Caco-2 (cell line): ENCODE measurements around the gene LEO1. TPM values are rescaled to one million over a fixed set of nuclear protein-coding genes. Genes with fewer than 3 reads are reported as not detected.
A peak's percentile ranks its signal among the peaks of the same experiment; 100 is the strongest.

Experiments
- BruUV-seq: library from RNA; stranded (reverse); fragments of 400-500 nt; replicated peaks from 2 replicates; lab custom pipeline; 2021; lab: Mats Ljungman, UMichigan
- CTCF ChIA-PET: fragments of 300-600 bp; sonication (Branson Sonifier 250); formaldehyde crosslinking; loops from one replicate; lab custom pipeline; 2022; ENCODE audit warnings: antibody characterized with exemption; lab: Charles Lee
- POLR2A ChIA-PET: fragments of 300-600 bp; sonication (Branson Sonifier 250); formaldehyde crosslinking; loops from one replicate; lab custom pipeline; 2022; ENCODE audit warnings: antibody characterized with exemption; lab: Charles Lee
- DNase-seq, 2 experiments: peaks; one replicate each; pipeline versions ENCODE4 v3.0.0 to v3.0.0-alpha.2; 2020 to 2022
- H3K27me3 ChIP-seq: replicated peaks from 2 replicates; pipeline ENCODE4 v1.6.0; 2011; ENCODE audit warnings: low read length; ENCODE audit not compliant: control insufficient read depth, insufficient read depth
- H3K36me3 ChIP-seq: 2 replicates; pipeline ENCODE4 v1.5.1; 2011; ENCODE audit warnings: low read length; ENCODE audit not compliant: control insufficient read depth, insufficient read depth
- H3K4me1 ChIP-seq: fragments of 250-450 bp; sonication (Bioruptor Pico); 2 replicates; pipeline ENCODE4 v1.5.1; 2020; ENCODE audit warnings: mild to moderate bottlenecking
- H3K4me3 ChIP-seq: 2 replicates; pipeline ENCODE4 v1.5.1; 2011; ENCODE audit warnings: low read depth, mild to moderate bottlenecking, control low read depth, low read length
- H3K9me3 ChIP-seq: fragments of 250-450 bp; sonication (Bioruptor Pico); 2 replicates; pipeline ENCODE4 v1.5.1; 2020; ENCODE audit warnings: mild to moderate bottlenecking, moderate library complexity
- H3K27ac Mint-ChIP-seq: one replicate; pipeline ENCODE4 v1.8.0; 2022; ENCODE audit warnings: mixed read lengths; ENCODE audit not compliant: unreplicated experiment
- H3K27me3 Mint-ChIP-seq: one replicate; pipeline ENCODE4 v1.8.0; 2022; ENCODE audit warnings: mixed read lengths; ENCODE audit not compliant: insufficient read depth, unreplicated experiment
- H3K36me3 Mint-ChIP-seq: one replicate; pipeline ENCODE4 v1.8.0; 2022; ENCODE audit warnings: mild to moderate bottlenecking, mixed read lengths; ENCODE audit not compliant: insufficient read depth, unreplicated experiment
- H3K4me1 Mint-ChIP-seq: one replicate; pipeline ENCODE4 v1.8.0; 2022; ENCODE audit warnings: low read depth, mixed read lengths; ENCODE audit not compliant: unreplicated experiment
- H3K4me3 Mint-ChIP-seq: one replicate; pipeline ENCODE4 v1.8.0; 2022; ENCODE audit warnings: mild to moderate bottlenecking, moderate library complexity, mixed read lengths; ENCODE audit not compliant: unreplicated experiment
- H3K9me3 Mint-ChIP-seq: one replicate; pipeline ENCODE4 v1.8.0; 2022; ENCODE audit warnings: mixed read lengths; ENCODE audit not compliant: unreplicated experiment
- intact Hi-C: fragments of 100-400 bp; cut with micrococcal nuclease; formaldehyde crosslinking; loops from one replicate; pipeline ENCODE4 v1.10.0; 2022; ENCODE audit not compliant: unreplicated experiment
- total RNA-seq: library from RNA; stranded (reverse); gene quantifications from 2 replicates; pipeline ENCODE4 v1.2.3, GENCODE V29; 2022
- TF ChIP-seq, protein P1 (sequence below), 2 experiments: fragments of 200-600 bp in 1 of 2; IDR thresholded peaks; 1 replicate in 1 of 2; 2 replicates in 1 of 2; pipeline versions ENCODE4 v1.5.1 to v1.8.0; 2011 to 2022; ENCODE audit warnings: antibody characterized with exemption in 1 of 2, control low read depth in 1 of 2, inconsistent platforms in 1 of 2, low read depth in 1 of 2, low read length in 1 of 2, mild to moderate bottlenecking in 1 of 2, moderate library complexity in 1 of 2; ENCODE audit not compliant: insufficient read depth in 1 of 2, severe bottlenecking in 1 of 2, unreplicated experiment in 1 of 2

The LEO1 gene
- total RNA-seq, 1 experiment from 2014 or later, result 30.7 TPM

DNA sequence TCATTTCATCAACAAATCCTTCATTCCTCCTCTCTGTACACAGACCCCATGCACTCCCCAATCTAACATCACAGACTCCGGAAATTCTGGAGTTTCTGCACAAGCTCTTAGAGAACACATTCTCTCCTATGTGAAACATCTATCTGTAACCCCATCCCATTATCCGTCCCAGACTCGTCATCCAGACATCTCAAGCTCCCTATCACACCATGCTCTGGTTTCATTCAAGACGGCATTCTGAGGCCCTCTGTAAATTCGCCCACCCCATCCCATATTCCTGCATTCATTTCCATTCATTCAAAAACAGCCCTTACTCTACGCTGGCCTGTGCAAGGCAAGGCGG, 575 bp downstream of the LEO1 start:
- H3K4me3 ChIP-seq, result peak overlapping the region; percentile 91
- no peaks in the 10 kb centered on the region for H3K9me3 ChIP-seq
- TF ChIP-seq, protein P1, sequence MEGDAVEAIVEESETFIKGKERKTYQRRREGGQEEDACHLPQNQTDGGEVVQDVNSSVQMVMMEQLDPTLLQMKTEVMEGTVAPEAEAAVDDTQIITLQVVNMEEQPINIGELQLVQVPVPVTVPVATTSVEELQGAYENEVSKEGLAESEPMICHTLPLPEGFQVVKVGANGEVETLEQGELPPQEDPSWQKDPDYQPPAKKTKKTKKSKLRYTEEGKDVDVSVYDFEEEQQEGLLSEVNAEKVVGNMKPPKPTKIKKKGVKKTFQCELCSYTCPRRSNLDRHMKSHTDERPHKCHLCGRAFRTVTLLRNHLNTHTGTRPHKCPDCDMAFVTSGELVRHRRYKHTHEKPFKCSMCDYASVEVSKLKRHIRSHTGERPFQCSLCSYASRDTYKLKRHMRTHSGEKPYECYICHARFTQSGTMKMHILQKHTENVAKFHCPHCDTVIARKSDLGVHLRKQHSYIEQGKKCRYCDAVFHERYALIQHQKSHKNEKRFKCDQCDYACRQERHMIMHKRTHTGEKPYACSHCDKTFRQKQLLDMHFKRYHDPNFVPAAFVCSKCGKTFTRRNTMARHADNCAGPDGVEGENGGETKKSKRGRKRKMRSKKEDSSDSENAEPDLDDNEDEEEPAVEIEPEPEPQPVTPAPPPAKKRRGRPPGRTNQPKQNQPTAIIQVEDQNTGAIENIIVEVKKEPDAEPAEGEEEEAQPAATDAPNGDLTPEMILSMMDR (IDR thresholded peaks at IDR 0.05; ENCODE audit: insufficient read depth in 1 of 2, low read depth in 1 of 2, low read length in 1 of 2, severe bottlenecking in 1 of 2, unreplicated experiment in 1 of 2), result no peak
- no peaks in the 10 kb centered on the region for H3K27me3 ChIP-seq
- no peaks in the 10 kb centered on the region for H3K27me3 Mint-ChIP-seq
- BruUV-seq, result TSS peak; percentile 81
- H3K36me3 Mint-ChIP-seq, result peaks cover 22% of the 10 kb centered on the region
- H3K4me3 Mint-ChIP-seq, result peak overlapping the region; percentile 93
- no peaks in the 10 kb centered on the region for H3K36me3 ChIP-seq
- H3K9me3 Mint-ChIP-seq, result no peaks in the 10 kb centered on the region
- ChIA-PET POLR2A (interaction anchor here (0.6 kb wide), 4 partner anchors 21 to 181 kb away, joined by 3 to 5 read pairs (median 3); no protein-coding TSS in a partner anchor), CTCF (interaction anchor here (0.6 to 1.6 kb wide), 4 partner anchors 98 to 556 kb away, joined by 3 to 5 read pairs (median 4); no protein-coding TSS in a partner anchor)
- peaks cover 8% of the 10 kb centered on the region for H3K4me1 Mint-ChIP-seq
- H3K4me1 ChIP-seq, result 0 out of 2 replicates have a peak, but pooled peaks cover 6% of the 10 kb centered on the region
- DNase-seq, result no peak
- H3K27ac Mint-ChIP-seq, result peak overlapping the region; percentile 99
- intact Hi-C loops, result loop anchor here (5.0 kb wide), 1 partner anchor 46 kb away; the partner anchor contains the start of gene MAPK6

DNA sequence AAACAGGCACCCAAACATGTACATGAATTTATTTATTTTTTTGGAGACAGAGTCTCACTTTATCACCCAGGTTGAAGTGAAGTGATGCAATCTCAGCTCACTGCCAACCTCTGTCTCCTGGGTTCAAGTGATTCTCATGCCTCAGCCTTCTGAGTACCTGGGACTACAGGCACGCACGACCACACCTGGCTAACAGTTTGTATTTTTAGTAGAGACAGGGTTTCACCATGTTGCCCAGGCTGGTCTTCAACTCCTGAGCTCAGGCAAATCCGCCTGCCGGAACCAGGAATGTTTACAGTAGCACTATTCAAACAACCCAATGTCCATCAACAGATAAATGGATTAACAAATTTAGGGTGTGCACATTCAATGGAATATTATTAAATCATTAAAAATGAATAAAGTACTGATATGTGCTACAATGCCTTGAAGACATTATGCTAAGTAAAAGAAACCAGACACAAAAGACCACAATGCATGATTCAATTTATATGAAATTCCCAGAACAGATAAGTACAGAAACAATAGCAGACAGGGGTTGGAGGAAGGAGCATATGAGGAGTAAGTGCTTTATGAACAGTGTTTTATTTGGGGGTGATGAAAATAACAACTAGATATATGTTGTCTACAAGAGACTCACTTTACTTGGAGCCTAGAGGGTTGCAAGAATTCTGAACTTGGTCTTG, 1.3 kb downstream of the LEO1 start:
- POLR2A ChIA-PET, result no interaction called here

DNA sequence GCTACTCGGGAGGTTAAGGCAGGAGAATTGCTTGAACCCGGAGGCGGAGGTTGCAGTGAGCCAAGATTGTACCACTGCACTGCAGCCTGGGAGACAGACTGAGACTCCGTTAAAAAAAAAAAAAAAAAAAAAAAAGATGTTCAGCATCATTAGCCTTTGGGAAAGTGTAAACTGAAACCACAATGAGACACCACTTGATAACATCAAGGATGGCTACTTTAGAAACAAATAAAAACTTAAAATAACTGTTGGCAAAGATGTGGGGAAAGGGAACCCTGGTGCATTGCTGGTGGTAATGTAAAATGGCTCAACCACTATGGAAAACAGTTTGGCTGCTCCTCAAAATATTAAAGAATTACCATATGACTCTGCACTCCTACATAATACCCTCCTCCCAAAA, 1.9 kb downstream of the LEO1 start:
- no TSS peak for BruUV-seq
- POLR2A ChIA-PET, result no interaction called here
- no peaks in the 10 kb centered on the region for H3K27me3 ChIP-seq
- DNase-seq, result no peak
- CTCF ChIA-PET, result no interaction called here
- Mint-ChIP-seq H3K36me3 (peaks cover 31% of the 10 kb centered on the region), H3K27ac (no peak overlapping the region), H3K4me3 (peak overlapping the region; percentile 93), H3K9me3 (no peaks in the 10 kb centered on the region), H3K4me1 (peaks cover 8% of the 10 kb centered on the region), H3K27me3 (no peaks in the 10 kb centered on the region)
- H3K36me3 ChIP-seq, result no peaks in the 10 kb centered on the region
- H3K9me3 ChIP-seq, result no peaks in the 10 kb centered on the region
- H3K4me1 ChIP-seq, result 0 out of 2 replicates have a peak, but pooled peaks cover 6% of the 10 kb centered on the region
- TF ChIP-seq, protein P1 (IDR thresholded peaks at IDR 0.05; ENCODE audit: insufficient read depth in 1 of 2, low read depth in 1 of 2, low read length in 1 of 2, severe bottlenecking in 1 of 2, unreplicated experiment in 1 of 2), result no peak
- intact Hi-C loops, result loop anchor here (5.0 kb wide), 1 partner anchor 48 kb away; the partner anchor contains the start of gene MAPK6
- no peak overlapping the region for H3K4me3 ChIP-seq

More for the DNA sequence above, 1.3 kb downstream of the LEO1 start:
- H3K4me1 ChIP-seq, result 0 out of 2 replicates have a peak, but pooled peaks cover 6% of the 10 kb centered on the region
- H3K36me3 Mint-ChIP-seq, result peaks cover 30% of the 10 kb centered on the region
- peak overlapping the region; percentile 99 for H3K27ac Mint-ChIP-seq
- TF ChIP-seq, protein P1 (IDR thresholded peaks at IDR 0.05; ENCODE audit: insufficient read depth in 1 of 2, low read depth in 1 of 2, low read length in 1 of 2, severe bottlenecking in 1 of 2, unreplicated experiment in 1 of 2), result no peak
- peak in 1 of 2 experiments; percentile 14 for DNase-seq
- H3K9me3 ChIP-seq, result no peaks in the 10 kb centered on the region
- H3K4me3 ChIP-seq, result peak overlapping the region; percentile 91
- BruUV-seq, result no TSS peak
- H3K4me1 Mint-ChIP-seq, result peaks cover 8% of the 10 kb centered on the region
- H3K9me3 Mint-ChIP-seq, result no peaks in the 10 kb centered on the region
- CTCF ChIA-PET, result interaction anchor here (0.6 kb wide), 1 partner anchor 557 kb away, joined by 3 read pairs; no protein-coding TSS in a partner anchor
- intact Hi-C loops, result loop anchor here (5.0 kb wide), 1 partner anchor 47 kb away; the partner anchor contains the start of gene MAPK6
- no peaks in the 10 kb centered on the region for H3K27me3 ChIP-seq
- no peaks in the 10 kb centered on the region for H3K36me3 ChIP-seq
- peak overlapping the region; percentile 93 for H3K4me3 Mint-ChIP-seq
- no peaks in the 10 kb centered on the region for H3K27me3 Mint-ChIP-seq
